ENCODE results near the gene ZNF638.
"Not testable (repeated sequence)": the region's sequence is repeated elsewhere in the genome, so short reads cannot be mapped to it uniquely, and the experiment has no call there.

The ZNF638 gene

GRCh38 chr2:71323386-71323785, 8.2 kb upstream of the ZNF638 start:
- no peak overlapping the region for H3K9ac ChIP-seq (ENCODE audit: insufficient read length, low read depth)
- H3K9me3 ChIP-seq (ENCODE audit: insufficient read depth, low read length) = no peaks in the 10 kb centered on the region; the same call in 1 of the 2 replicates
- no peaks in the 10 kb centered on the region for H3K27me3 ChIP-seq (ENCODE audit: insufficient read depth, insufficient read length)

GRCh38 chr2:71326968-71327367, 4.6 kb upstream of the ZNF638 start:
- DNase-seq (ENCODE audit: low read depth, low spot score) = no peak
- no peaks in the 10 kb centered on the region for H3K4me1 ChIP-seq (ENCODE audit: insufficient read depth, insufficient read length)
- no peak overlapping the region for H3K9ac ChIP-seq (ENCODE audit: insufficient read length, low read depth)
- H3K9me3 ChIP-seq (ENCODE audit: insufficient read depth, low read length) = no peaks in the 10 kb centered on the region
- no peak overlapping the region for H3K4me3 ChIP-seq (ENCODE audit: insufficient read length, low read depth)
- no peaks in the 10 kb centered on the region for H3K27me3 ChIP-seq (ENCODE audit: insufficient read depth, insufficient read length)
- H3K36me3 ChIP-seq (ENCODE audit: insufficient read depth, insufficient read length, low read length) = no peaks in the 10 kb centered on the region
- no peak for TF ChIP-seq SUZ12 (IDR thresholded peaks at IDR 0.05; ENCODE audit: extremely low read depth, insufficient read depth, insufficient read length)
- TF ChIP-seq ZNF274 (IDR thresholded peaks at IDR 0.05; ENCODE audit: low read depth, low read length) = no peak
- TF ChIP-seq YY1 (IDR thresholded peaks at IDR 0.05; ENCODE audit: insufficient read depth, insufficient read length) = no peak

More at GRCh38 chr2:71323386-71323785, 8.2 kb upstream of the ZNF638 start:
- DNase-seq (ENCODE audit: low read depth, low spot score) = no peak
- no peak for TF ChIP-seq SUZ12 (IDR thresholded peaks at IDR 0.05; ENCODE audit: extremely low read depth, insufficient read depth, insufficient read length)
- TF ChIP-seq ZNF274 (IDR thresholded peaks at IDR 0.05; ENCODE audit: low read depth, low read length) = no peak
- TF ChIP-seq YY1 (IDR thresholded peaks at IDR 0.05; ENCODE audit: insufficient read depth, insufficient read length) = no peak
- no peak overlapping the region for H3K4me3 ChIP-seq (ENCODE audit: insufficient read length, low read depth)
- H3K4me1 ChIP-seq (ENCODE audit: insufficient read depth, insufficient read length) = no peaks in the 10 kb centered on the region
- no peaks in the 10 kb centered on the region for H3K36me3 ChIP-seq (ENCODE audit: insufficient read depth, insufficient read length, low read length)

GRCh38 chr2:71327916-71328315, 3.7 kb upstream of the ZNF638 start:
- DNase-seq (ENCODE audit: low read depth, low spot score) = no peak
- Histone ChIP-seq H3K36me3 (ENCODE audit: insufficient read depth, insufficient read length, low read length) (peaks cover 2% of the 10 kb centered on the region), H3K4me3 (ENCODE audit: insufficient read length, low read depth) (no peak overlapping the region), H3K9me3 (ENCODE audit: insufficient read depth, low read length) (no peaks in the 10 kb centered on the region), H3K9ac (ENCODE audit: insufficient read length, low read depth) (no peak overlapping the region), H3K27me3 (ENCODE audit: insufficient read depth, insufficient read length) (no peaks in the 10 kb centered on the region), H3K4me1 (ENCODE audit: insufficient read depth, insufficient read length) (no peaks in the 10 kb centered on the region)
- TF ChIP-seq YY1 (IDR thresholded peaks at IDR 0.05; ENCODE audit: insufficient read depth, insufficient read length) = no peak
- TF ChIP-seq SUZ12 (IDR thresholded peaks at IDR 0.05; ENCODE audit: extremely low read depth, insufficient read depth, insufficient read length) = no peak
- TF ChIP-seq ZNF274 (IDR thresholded peaks at IDR 0.05; ENCODE audit: low read depth, low read length) = no peak

GRCh38 chr2:71330155-71330554, 1.4 kb upstream of the ZNF638 start:
- H3K27me3 ChIP-seq (ENCODE audit: insufficient read depth, insufficient read length) = no peaks in the 10 kb centered on the region
- H3K36me3 ChIP-seq (ENCODE audit: insufficient read depth, insufficient read length, low read length) = peaks cover 13% of the 10 kb centered on the region
- H3K4me1 ChIP-seq (ENCODE audit: insufficient read depth, insufficient read length) = no peaks in the 10 kb centered on the region
- no peaks in the 10 kb centered on the region for H3K9me3 ChIP-seq (ENCODE audit: insufficient read depth, low read length)
- TF ChIP-seq SUZ12 (IDR thresholded peaks at IDR 0.05; ENCODE audit: extremely low read depth, insufficient read depth, insufficient read length) (no peak), YY1 (IDR thresholded peaks at IDR 0.05; ENCODE audit: insufficient read depth, insufficient read length) (no peak), ZNF274 (IDR thresholded peaks at IDR 0.05; ENCODE audit: low read depth, low read length) (no peak)
- no peak overlapping the region for H3K9ac ChIP-seq (ENCODE audit: insufficient read length, low read depth)
- DNase-seq (ENCODE audit: low read depth, low spot score) = no peak
- no peak overlapping the region for H3K4me3 ChIP-seq (ENCODE audit: insufficient read length, low read depth)

- no peak for TF ChIP-seq ZNF274 (IDR thresholded peaks at IDR 0.05; ENCODE audit: low read depth, low read length)
- TF ChIP-seq YY1 (IDR thresholded peaks at IDR 0.05; ENCODE audit: insufficient read depth, insufficient read length) = no peak
- TF ChIP-seq SUZ12 (IDR thresholded peaks at IDR 0.05; ENCODE audit: extremely low read depth, insufficient read depth, insufficient read length) = no peak
- no peaks in the 10 kb centered on the region for H3K27me3 ChIP-seq (ENCODE audit: insufficient read depth, insufficient read length)
- DNase-seq (ENCODE audit: low read depth, low spot score) = no peak
- no peaks in the 10 kb centered on the region for H3K4me1 ChIP-seq (ENCODE audit: insufficient read depth, insufficient read length)
- H3K9me3 ChIP-seq (ENCODE audit: insufficient read depth, low read length) = no peaks in the 10 kb centered on the region
- peaks cover 18% of the 10 kb centered on the region for H3K36me3 ChIP-seq (ENCODE audit: insufficient read depth, insufficient read length, low read length)
- H3K4me3 ChIP-seq (ENCODE audit: insufficient read length, low read depth) = no peak overlapping the region
- no peak overlapping the region for H3K9ac ChIP-seq (ENCODE audit: insufficient read length, low read depth)
Observed at GRCh38 chr2:71330585-71331330, 824 bp upstream of the ZNF638 start.

DNA sequence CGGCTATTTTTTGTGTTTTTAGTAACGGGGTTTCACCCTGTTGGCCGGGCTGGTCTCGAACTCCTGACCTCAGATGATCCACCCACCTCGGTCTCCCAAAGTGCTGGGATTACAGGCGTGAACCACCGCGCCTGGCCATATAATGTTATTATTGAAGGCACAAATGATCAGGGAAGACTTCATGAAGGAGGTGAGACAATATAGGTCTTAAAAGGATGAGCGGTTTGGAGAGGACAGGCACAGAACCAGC, 326 bp upstream of the ZNF638 start:
- not testable (repeated sequence) for DNase-seq (ENCODE audit: low read depth, low spot score); H3K9me3 ChIP-seq (ENCODE audit: insufficient read depth, low read length); H3K9ac ChIP-seq (ENCODE audit: insufficient read length, low read depth); H3K27me3 ChIP-seq (ENCODE audit: insufficient read depth, insufficient read length); H3K4me1 ChIP-seq (ENCODE audit: insufficient read depth, insufficient read length); H3K4me3 ChIP-seq (ENCODE audit: insufficient read length, low read depth)
- H3K36me3 ChIP-seq (ENCODE audit: insufficient read depth, insufficient read length, low read length) = peaks cover 19% of the 10 kb centered on the region

GRCh38 chr2:71332435-71332796, 834 bp downstream of the ZNF638 start:
- H3K9me3 ChIP-seq (ENCODE audit: insufficient read depth, low read length) = no peaks in the 10 kb centered on the region
- H3K27me3 ChIP-seq (ENCODE audit: insufficient read depth, insufficient read length) = no peaks in the 10 kb centered on the region
- peak overlapping the region; percentile 96 for H3K9ac ChIP-seq (ENCODE audit: insufficient read length, low read depth)
- DNase-seq (ENCODE audit: low read depth, low spot score) = no peak
- TF ChIP-seq SUZ12 (IDR thresholded peaks at IDR 0.05; ENCODE audit: extremely low read depth, insufficient read depth, insufficient read length) = no peak
- no peak for TF ChIP-seq YY1 (IDR thresholded peaks at IDR 0.05; ENCODE audit: insufficient read depth, insufficient read length)
- no peak for TF ChIP-seq ZNF274 (IDR thresholded peaks at IDR 0.05; ENCODE audit: low read depth, low read length)
- no peaks in the 10 kb centered on the region for H3K4me1 ChIP-seq (ENCODE audit: insufficient read depth, insufficient read length)
- H3K4me3 ChIP-seq (ENCODE audit: insufficient read length, low read depth) = peak overlapping the region; percentile 89
- peaks cover 23% of the 10 kb centered on the region for H3K36me3 ChIP-seq (ENCODE audit: insufficient read depth, insufficient read length, low read length)

All from NT2/D1 (cell line).